ENCODE data around the gene MACROD1.

- TF ChIP-seq TCF12 (IDR thresholded peaks at IDR 0.05; ENCODE audit: low read depth) (no peak), EP300 (IDR thresholded peaks at IDR 0.05; ENCODE audit: borderline replicate concordance) (no peak), YY1 (IDR thresholded peaks at IDR 0.05; ENCODE audit: low read depth) (no peak), CREB1 (IDR thresholded peaks at IDR 0.05; ENCODE audit: low read depth) (no peak), FOXM1 (IDR thresholded peaks at IDR 0.05; ENCODE audit: borderline replicate concordance, low read depth) (no peak)
Observed at GRCh38 chr11:64096835-64097234, 69.1 kb downstream of the MACROD1 start.

All from Ishikawa (cell line).